ENCODE data around the gene ARMC3.

- TF ChIP-seq, protein P1, sequence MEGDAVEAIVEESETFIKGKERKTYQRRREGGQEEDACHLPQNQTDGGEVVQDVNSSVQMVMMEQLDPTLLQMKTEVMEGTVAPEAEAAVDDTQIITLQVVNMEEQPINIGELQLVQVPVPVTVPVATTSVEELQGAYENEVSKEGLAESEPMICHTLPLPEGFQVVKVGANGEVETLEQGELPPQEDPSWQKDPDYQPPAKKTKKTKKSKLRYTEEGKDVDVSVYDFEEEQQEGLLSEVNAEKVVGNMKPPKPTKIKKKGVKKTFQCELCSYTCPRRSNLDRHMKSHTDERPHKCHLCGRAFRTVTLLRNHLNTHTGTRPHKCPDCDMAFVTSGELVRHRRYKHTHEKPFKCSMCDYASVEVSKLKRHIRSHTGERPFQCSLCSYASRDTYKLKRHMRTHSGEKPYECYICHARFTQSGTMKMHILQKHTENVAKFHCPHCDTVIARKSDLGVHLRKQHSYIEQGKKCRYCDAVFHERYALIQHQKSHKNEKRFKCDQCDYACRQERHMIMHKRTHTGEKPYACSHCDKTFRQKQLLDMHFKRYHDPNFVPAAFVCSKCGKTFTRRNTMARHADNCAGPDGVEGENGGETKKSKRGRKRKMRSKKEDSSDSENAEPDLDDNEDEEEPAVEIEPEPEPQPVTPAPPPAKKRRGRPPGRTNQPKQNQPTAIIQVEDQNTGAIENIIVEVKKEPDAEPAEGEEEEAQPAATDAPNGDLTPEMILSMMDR (IDR thresholded peaks at IDR 0.05), result no peak
- TF ChIP-seq USF2 (CRISPR knock-in tag; IDR thresholded peaks at IDR 0.05), result no peak
- no peak for TF ChIP-seq ZNF423 (CRISPR knock-in tag; IDR thresholded peaks at IDR 0.05)
- TF ChIP-seq NR2C2 (CRISPR knock-in tag; IDR thresholded peaks at IDR 0.05), result no peak
- TF ChIP-seq, protein P2, sequence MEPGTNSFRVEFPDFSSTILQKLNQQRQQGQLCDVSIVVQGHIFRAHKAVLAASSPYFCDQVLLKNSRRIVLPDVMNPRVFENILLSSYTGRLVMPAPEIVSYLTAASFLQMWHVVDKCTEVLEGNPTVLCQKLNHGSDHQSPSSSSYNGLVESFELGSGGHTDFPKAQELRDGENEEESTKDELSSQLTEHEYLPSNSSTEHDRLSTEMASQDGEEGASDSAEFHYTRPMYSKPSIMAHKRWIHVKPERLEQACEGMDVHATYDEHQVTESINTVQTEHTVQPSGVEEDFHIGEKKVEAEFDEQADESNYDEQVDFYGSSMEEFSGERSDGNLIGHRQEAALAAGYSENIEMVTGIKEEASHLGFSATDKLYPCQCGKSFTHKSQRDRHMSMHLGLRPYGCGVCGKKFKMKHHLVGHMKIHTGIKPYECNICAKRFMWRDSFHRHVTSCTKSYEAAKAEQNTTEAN (CRISPR knock-in tag; IDR thresholded peaks at IDR 0.05), result no peak
- TF ChIP-seq E2F1 (CRISPR knock-in tag; IDR thresholded peaks at IDR 0.05), result no peak
- TF ChIP-seq JAZF1 (CRISPR knock-in tag; IDR thresholded peaks at IDR 0.05), result no peak
These were observed 32.1 kb downstream of the ARMC3 start for GRCh38 chr10:22959950-22960349.
